Glutamatergic neuron (in vitro differentiated cells): ENCODE results near the gene C5AR2. TPM values are rescaled to one million over a fixed set of nuclear protein-coding genes. Genes with fewer than 3 reads are reported as not detected.
"Not testable (repeated sequence)": the region's sequence is repeated elsewhere in the genome, so short reads cannot be mapped to it uniquely, and the experiment has no call there.

Experiments used
- DNase-seq: peaks from one replicate; pipeline ENCODE4 v3.0.0; 2022
- H3K27ac Mint-ChIP-seq: one replicate; pipeline ENCODE4 v1.8.0; 2020; ENCODE audit warnings: mild to moderate bottlenecking, mixed read lengths, inconsistent platforms; ENCODE audit not compliant: unreplicated experiment
- H3K27me3 Mint-ChIP-seq: one replicate; pipeline ENCODE4 v1.8.0; 2020; ENCODE audit warnings: mild to moderate bottlenecking, moderate library complexity, mixed read lengths, inconsistent platforms; ENCODE audit not compliant: unreplicated experiment
- H3K36me3 Mint-ChIP-seq: one replicate; pipeline ENCODE4 v1.8.0; 2020; ENCODE audit warnings: mild to moderate bottlenecking, mixed read lengths, inconsistent platforms; ENCODE audit not compliant: unreplicated experiment
- H3K4me1 Mint-ChIP-seq: one replicate; pipeline ENCODE4 v1.8.0; 2020; ENCODE audit warnings: mild to moderate bottlenecking, low read depth, mixed read lengths, inconsistent platforms; ENCODE audit not compliant: unreplicated experiment
- H3K4me3 Mint-ChIP-seq: one replicate; pipeline ENCODE4 v1.8.0; 2020; ENCODE audit warnings: mild to moderate bottlenecking, mixed read lengths, inconsistent platforms; ENCODE audit not compliant: unreplicated experiment
- H3K9me3 Mint-ChIP-seq: one replicate; pipeline ENCODE4 v1.8.0; 2020; ENCODE audit warnings: mild to moderate bottlenecking, moderate library complexity, mixed read lengths, inconsistent platforms; ENCODE audit not compliant: unreplicated experiment
- total RNA-seq: library from RNA; stranded (reverse); fragmentation: NEBNext Ultra II Directional; extraction: Animal tissue kit (Norgen Biotek cat#: 25700); gene quantifications from one replicate; pipeline ENCODE4 v1.2.1, GENCODE V29; 2021; ENCODE audit not compliant: unreplicated experiment
- TF ChIP-seq, protein P1 (sequence below): fragments of 200-600 bp; sonication (generic); IDR thresholded peaks from one replicate; pipeline ENCODE4 v1.5.0; 2021; ENCODE audit not compliant: partially characterized antibody, unreplicated experiment

The C5AR2 gene
- total RNA-seq, 1 donor from 2014 or later: not detected

DNA sequence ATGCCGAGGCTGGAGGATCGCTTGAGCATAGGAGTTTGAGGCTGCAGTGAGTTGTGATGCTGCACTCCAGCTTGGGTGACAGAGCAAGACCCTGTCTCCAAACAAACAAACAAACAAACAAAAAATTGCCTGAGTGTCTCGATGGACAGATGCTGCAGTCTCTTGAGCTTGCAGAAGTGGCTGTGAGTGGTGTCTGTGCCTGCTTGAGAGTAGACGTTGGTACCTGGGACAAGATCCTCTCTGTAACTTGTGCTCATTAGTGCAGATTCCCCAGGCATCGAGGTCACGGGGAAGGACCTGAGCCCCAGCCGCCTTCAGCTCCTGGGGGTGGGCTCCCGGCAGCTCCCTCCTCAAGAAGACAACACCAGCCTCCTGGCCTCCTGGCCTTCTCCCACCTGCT, 8.6 kb upstream of the C5AR2 start:
- Mint-ChIP-seq H3K4me3 (no peak overlapping the region), H3K36me3 (peaks cover 6% of the 10 kb centered on the region), H3K9me3 (peaks cover 7% of the 10 kb centered on the region), H3K27ac (no peak overlapping the region), H3K4me1 (no peaks in the 10 kb centered on the region), H3K27me3 (peaks cover 1% of the 10 kb centered on the region)
- TF ChIP-seq, protein P1, sequence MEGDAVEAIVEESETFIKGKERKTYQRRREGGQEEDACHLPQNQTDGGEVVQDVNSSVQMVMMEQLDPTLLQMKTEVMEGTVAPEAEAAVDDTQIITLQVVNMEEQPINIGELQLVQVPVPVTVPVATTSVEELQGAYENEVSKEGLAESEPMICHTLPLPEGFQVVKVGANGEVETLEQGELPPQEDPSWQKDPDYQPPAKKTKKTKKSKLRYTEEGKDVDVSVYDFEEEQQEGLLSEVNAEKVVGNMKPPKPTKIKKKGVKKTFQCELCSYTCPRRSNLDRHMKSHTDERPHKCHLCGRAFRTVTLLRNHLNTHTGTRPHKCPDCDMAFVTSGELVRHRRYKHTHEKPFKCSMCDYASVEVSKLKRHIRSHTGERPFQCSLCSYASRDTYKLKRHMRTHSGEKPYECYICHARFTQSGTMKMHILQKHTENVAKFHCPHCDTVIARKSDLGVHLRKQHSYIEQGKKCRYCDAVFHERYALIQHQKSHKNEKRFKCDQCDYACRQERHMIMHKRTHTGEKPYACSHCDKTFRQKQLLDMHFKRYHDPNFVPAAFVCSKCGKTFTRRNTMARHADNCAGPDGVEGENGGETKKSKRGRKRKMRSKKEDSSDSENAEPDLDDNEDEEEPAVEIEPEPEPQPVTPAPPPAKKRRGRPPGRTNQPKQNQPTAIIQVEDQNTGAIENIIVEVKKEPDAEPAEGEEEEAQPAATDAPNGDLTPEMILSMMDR: no peak
- no peak for DNase-seq

DNA sequence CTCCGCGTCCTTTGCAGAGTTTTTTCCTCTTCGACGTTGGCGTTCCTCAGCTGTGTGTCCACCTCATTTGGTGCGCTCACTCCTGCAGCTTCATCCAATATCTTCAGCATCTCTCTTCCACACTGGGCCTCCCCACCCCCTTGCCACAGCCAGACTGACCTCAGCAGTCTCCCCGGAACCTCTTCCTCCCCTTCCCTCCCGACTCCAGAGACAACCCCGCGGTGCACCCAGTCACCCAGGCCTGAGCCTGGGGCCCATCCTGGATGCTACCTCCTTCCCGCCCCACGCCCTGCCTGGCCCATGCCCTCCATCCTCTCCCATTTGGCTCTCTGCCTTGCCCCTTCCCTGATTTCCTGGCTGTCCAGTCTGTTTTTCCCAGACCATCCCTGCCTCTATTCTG, 8.1 kb upstream of the C5AR2 start:
- H3K4me3 Mint-ChIP-seq: no peak overlapping the region
- peaks cover 6% of the 10 kb centered on the region for H3K36me3 Mint-ChIP-seq
- H3K4me1 Mint-ChIP-seq: no peaks in the 10 kb centered on the region

DNA sequence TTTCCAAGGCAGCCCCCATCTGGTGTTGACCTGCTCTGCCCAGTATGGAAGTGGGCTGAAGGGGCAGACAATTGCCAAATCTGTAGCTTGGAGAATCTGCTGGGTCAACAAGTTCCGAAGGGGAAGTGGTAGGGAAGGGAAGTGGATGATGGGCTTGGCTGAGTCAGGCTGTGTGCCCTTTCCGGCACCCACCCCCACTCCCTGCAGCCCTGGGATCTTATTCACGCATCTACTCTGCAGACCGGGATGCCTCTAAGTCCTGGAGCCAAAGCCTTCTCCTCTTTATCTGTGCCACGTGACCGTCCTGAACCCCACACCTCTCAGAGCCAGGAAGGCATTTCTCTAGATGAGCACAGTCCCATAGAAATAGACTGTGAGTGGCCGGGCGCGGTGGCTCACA, 7.5 kb upstream of the C5AR2 start:
- peaks cover 1% of the 10 kb centered on the region for H3K27me3 Mint-ChIP-seq

More for the DNA sequence above, 8.1 kb upstream of the C5AR2 start:
- TF ChIP-seq, protein P1: no peak
- no peak for DNase-seq
- Mint-ChIP-seq H3K27ac (no peak overlapping the region), H3K27me3 (peaks cover 1% of the 10 kb centered on the region), H3K9me3 (peaks cover 7% of the 10 kb centered on the region)

DNA sequence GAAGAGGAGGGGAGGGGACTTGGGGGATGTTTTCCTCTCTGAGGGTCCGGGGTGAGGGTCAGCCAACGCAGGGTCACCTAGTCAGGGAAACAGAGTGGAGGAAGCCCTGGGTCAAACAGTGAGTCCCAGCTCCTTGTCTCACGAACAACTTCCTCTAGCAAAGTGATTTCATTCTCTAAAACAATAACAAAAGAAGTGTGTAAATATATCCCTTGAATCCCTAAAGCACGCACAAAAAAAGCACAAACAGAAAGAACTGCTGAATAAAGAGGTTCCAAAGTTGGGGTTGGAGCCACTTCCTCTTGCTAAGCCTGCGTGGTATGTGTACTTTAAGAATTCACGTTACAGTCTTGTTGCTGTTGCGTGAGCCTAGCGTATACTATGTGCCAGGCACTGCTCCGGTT, 1.5 kb upstream of the C5AR2 start:
- Mint-ChIP-seq H3K4me1 (no peaks in the 10 kb centered on the region), H3K9me3 (no peaks in the 10 kb centered on the region), H3K27me3 (no peaks in the 10 kb centered on the region), H3K27ac (no peak overlapping the region), H3K36me3 (no peaks in the 10 kb centered on the region), H3K4me3 (no peak overlapping the region)
- TF ChIP-seq, protein P1: no peak
- no peak for DNase-seq

More for the DNA sequence above, 7.5 kb upstream of the C5AR2 start:
- Mint-ChIP-seq H3K4me1 (no peaks in the 10 kb centered on the region), H3K36me3 (peaks cover 6% of the 10 kb centered on the region), H3K9me3 (peaks cover 7% of the 10 kb centered on the region), H3K27ac (no peak overlapping the region), H3K4me3 (no peak overlapping the region)
- TF ChIP-seq, protein P1: no peak
- no peak for DNase-seq

DNA sequence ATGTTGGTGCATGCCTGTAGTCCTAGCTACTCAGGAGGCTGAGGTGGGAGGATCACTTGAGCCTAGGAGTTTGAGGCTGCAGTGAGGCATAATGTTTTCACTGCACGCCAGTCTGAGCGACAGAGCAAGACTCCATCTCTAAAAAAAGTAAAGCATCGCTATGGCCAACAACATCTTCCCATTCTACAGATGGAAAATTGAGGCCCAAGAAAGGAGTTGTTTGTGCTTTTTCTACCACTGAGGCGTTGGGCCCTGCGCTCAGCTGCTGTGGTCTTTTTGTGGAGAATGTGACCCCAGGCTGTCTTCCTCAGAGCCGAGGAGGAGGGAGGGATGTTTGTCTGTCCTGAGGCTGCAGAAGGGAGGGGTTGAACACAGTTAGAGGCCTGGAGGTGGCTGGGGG, 485 bp upstream of the C5AR2 start:
- no peaks in the 10 kb centered on the region for H3K9me3 Mint-ChIP-seq
- no peaks in the 10 kb centered on the region for H3K27me3 Mint-ChIP-seq
- TF ChIP-seq, protein P1: no peak
- DNase-seq: no peak
- H3K4me3 Mint-ChIP-seq: no peak overlapping the region
- no peaks in the 10 kb centered on the region for H3K36me3 Mint-ChIP-seq
- no peaks in the 10 kb centered on the region for H3K4me1 Mint-ChIP-seq
- H3K27ac Mint-ChIP-seq: no peak overlapping the region

DNA sequence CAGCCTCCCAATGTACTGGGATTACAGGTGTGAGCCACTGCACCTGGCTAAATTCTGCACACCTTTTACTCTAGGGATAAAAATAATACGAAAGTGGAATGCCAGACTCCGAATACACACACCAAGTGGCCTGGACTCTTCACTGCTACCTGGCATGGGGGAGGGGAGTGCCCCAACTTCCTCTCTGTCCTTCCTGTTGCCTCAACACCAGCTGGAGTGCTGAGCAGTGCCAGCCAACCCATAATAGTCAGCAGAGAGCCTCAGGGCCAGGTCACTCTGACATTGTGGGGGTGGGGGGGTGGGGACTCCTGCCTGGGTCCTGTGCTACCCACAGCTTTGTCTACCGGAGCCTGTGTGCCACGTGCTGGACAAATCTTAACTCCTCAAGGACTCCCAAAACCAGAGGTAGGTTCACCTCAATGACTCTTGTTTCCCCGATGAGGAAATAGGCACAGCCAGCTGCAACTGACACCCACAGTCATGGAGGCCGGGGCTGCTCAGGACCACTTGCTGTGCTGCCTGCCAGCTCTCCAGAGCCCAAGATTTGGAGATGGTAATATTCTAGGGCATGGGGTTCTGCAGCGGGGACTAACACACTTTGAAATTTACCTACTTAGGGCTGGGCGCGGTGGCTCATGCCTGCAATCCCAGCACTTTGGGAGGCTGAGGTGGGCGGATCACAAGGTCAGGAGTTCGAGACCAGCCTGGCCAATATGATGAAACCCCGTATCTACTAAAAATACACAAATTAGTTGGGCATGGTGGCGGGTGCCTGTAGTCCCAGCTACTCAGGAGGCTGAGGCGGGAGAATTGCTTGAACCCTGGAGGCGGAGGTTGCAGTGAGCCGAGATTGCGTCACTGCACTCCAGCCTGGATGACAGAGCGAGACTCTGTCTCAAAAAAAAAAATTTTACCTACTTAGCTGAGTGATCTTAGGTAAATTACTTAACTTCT, 5.1 kb downstream of the C5AR2 start:
- not testable (repeated sequence) for H3K4me3 Mint-ChIP-seq, DNase-seq, H3K36me3 Mint-ChIP-seq, H3K9me3 Mint-ChIP-seq, H3K27ac Mint-ChIP-seq, H3K4me1 Mint-ChIP-seq, H3K27me3 Mint-ChIP-seq
